IPS DF 4.7 (cell line): ENCODE measurements around the gene DPM2.

Experiments
- DNase-seq: peaks from one replicate; pipeline ENCODE4 v3.0.0-alpha.2; 2013; ENCODE audit warnings: low spot score; ENCODE audit errors: extremely low read depth

DPM2 gene

DNA sequence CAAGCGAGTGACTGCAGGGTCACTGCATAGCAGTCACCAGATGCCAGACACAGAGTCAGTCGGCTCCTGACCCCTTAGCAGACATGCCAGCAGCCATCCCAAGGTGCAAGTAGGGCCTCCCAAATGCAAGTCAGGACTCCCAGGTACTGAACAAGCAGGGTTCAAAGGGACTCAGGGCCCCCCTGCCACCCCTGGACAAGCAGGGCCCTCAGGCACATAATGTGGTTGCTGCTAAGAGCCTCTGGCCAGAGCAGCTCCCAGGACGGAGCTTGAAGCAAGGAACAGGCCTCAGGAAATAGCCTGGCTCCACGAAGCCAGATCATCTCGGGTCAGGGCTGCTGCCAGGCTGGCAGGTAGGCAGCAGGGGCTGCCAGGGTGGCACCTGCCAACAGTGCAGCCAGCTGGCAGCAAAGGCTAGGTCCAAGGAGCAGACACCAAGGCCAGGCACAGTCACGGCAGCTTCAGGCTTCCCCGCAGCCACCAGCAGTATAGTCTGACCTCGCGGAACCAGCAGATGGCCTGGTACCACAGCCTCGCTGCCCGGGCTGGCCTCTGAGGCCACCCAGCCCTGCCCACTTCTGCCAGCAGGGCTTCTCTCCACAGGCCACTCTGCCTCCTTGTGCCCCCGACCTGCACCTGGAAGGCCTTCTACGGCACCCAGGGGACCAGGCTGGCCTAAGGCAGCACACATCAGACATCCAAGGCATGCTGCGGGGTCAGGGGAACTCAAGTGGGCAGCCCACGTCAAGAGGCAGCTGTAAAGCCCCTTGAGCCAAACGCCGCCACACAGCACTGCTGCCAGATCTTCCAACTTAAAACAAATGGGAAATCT is 35.7 kb upstream of the DPM2 start:
- DNase-seq = no peak

DNA sequence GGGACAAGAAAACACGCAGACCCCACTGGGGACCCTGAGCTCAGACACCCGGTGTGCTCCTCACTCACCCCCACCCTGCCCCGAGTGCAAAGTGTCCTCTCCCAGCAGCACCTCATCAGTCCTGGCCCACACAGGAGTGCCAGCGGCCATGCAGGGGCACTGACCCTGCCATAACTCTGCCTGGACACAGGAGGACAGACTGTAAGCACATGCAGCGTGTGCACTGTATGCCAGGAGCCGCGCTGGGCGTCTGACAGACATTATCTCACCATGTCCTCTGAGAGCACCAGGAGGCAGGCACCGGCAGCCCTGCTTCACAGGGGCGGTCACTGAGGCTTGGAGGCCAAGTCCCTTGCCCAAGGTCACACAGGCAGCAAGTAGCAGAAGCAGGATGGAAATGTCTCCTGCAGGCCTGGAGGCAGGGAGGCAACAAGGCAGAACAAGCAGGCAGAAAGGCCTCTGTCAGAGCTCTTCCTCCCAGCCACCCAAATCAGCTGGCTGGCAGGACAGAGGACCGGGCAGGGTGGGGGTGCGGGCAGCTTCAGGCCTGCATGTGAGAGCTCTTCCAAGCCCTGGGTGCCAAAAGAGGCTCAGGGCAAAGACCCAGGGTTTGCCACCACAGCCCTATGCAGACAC is 34.7 kb upstream of the DPM2 start:
- DNase-seq = no peak

- no peak for DNase-seq
These were observed 33.9 kb upstream of the DPM2 start for GRCh38 chr9:127971357-127972235.

- DNase-seq = no peak
These were observed 33.0 kb upstream of the DPM2 start for GRCh38 chr9:127970401-127971313.

DNA sequence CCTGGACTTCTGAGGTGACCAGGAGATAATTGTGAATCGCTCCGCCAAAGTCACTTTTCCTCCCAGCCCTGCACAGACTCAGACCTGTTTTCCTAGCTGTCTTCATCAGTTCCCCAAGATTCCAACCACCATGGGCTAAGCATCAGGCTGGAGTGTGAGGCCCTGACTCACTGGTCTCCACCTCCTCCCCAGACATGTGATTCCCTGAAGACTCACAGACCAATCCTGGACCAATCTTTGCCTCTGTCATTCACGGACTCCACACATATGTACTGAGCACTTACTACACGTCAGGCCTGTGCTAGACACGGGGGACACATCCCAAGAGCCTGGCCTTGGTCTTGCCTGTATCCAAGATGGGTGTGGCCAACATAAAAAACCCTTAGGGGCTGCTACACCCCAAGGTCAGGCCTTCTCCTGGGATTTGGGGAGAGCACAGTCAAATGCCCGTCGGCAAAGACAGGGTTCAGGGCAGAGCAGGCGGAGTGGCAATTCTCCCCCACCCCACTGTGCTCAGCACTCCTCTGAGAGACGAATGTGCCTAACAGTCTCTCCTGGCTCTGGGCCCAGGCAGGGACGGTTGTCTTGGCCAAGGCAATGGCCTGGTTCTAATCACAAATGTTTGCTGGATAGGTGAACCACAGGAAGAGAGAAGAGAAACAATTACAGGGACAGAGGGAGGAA is 31.2 kb upstream of the DPM2 start:
- no peak for DNase-seq

GRCh38 chr9:127968042-127968441 is 30.4 kb upstream of the DPM2 start:
- no peak for DNase-seq

DNA sequence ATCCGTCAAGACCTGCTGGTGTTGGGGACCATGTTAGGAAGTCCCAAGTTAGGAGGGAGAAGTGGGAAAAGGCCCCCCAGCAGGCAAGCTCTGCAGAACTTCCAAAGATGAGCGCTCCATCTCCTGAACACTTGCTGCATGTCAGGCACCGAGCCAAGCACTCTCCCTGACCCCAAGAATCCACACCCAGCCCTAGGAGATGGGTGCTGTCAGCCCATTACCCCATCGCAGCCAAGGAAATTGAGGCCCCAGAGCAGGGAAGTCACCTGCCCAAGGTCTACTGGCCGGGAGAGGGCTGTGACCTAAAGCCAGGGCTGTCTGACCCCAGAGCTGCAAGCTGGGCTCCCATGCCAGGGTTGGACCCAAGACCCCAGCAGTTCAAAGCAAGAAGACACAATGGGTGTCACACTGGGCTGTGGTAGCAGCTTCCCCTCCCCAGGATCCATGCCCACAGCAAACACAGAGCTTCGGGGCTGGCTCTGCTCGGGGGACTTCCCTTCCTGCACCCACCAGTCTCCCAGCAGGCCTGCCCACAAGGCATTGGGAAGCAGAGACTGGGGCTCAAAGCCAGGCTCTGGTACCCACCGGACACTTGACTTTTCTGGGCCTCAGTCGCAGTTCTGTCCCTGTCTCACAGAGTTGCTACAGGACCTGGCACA is 29.6 kb upstream of the DPM2 start:
- no peak for DNase-seq

GRCh38 chr9:127966416-127967150 is 28.9 kb upstream of the DPM2 start:
- DNase-seq = no peak

DNA sequence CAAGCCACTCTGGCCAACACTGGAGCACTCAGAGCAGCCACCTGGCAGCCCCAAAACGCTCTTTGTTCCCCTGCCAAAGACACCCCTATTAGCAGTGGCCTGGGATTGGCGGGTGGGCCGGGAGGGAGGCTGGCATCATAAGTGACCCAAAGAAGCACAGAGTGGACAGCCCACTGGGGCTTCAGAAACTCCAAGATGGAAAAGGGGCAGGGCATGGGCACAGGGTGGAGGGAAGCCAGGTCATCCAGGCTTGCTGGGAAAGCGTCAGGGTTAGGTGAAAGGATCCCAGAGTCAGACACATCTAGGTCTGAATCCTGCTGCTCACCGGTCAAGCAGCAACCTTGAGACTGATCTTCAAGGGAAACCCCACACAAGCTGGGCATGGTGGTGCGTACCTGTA is 28.3 kb upstream of the DPM2 start:
- no peak for DNase-seq

DNA sequence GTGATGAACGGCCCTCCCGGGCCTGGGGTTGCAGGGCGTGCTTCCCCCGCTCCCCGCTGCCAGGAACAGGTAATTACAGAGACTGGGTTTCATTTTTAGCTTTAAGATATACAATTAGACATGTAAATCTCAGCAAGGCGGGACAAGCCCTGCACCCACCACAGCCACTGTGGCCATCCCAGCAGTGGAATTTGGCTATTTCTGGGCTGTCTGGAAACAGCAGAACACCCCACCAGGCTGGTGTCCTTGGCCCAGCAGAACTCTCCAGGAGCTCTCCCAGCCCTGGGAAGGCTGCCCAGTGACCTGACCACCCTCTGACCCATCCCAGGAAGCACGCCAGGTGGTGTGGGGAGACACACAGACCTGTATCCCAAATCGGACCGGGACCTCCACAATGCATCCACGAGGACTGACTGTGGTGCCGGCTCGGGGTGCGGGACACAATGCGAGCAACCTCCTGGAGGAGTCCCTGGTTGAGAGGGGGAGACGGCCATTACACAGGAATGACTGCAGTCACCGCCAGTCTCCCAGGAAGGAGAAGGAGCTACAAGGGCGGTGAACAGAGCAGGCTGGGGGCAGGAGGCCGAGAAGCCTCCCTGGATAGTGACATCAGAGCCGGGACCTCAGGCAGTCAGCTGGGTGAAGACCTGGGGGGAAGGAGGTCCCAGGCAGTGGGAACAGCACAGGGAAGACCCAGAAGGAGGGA is 25.9 kb upstream of the DPM2 start:
- no peak for DNase-seq

GRCh38 chr9:127963041-127963358 is 25.3 kb upstream of the DPM2 start:
- no peak for DNase-seq

DNA sequence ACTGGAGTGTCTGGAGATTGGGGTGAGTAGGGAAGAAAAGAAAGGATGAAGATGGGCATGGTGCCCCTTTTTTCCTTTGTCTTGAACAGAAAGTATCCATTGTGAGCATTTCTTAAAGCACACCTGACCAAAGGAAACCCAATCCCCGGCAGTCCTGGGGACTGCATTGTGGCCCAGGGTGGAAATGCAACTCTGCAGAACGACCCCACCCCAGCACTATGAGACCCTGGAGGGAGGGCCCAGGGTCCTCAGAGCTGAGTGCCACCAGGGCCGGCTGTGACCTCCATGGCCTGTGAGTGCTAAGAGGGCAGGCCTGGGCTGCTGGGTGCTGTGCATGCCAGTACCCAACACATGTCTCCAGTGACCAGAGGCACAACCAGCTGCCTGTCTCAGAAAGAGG is 24.6 kb upstream of the DPM2 start:
- DNase-seq = no peak

DNA sequence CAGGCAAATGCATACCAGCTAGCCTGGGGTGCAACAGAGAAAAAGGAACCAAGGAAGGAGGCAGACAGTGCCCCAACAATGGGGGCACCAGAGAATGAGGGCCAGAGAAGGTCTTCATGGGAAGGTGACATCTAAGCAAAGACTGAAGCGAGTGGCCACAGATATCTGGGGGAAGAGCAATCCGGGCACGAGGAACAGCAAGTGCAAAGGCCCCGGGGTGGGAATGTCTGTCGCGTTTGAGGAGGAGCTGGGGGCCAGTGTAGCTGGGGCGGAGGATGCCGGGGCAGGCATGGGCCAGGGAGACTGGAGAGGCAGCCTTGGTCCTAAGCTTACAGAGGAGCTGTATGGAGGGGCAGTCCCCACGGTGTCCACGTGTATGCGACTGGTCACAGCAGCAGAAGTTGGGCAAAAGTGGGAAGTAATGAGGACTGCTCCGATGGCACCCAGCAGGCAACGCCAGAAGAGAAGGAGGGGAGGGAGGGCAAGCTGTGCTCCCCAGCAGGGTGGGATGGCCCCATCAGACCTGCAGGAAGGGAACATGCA is 24.0 kb upstream of the DPM2 start:
- DNase-seq = no peak

DNA sequence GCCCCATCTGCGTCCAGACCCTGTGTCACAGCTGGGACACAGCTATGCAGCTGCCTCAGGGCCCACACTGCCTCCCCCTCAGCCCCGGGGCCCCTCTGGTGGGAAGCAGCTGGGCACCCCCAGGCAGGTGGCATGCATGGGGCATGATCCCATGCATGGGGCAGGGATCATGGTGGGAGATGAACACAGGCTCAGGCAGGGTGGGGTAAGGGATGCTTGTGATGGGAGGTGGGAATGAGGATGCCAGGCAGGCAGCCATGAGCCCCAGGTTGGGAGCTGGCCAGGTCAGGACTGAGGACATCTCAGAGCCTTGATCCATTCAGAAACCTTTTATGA is 23.5 kb upstream of the DPM2 start:
- no peak for DNase-seq

GRCh38 chr9:127960410-127961154 is 22.9 kb upstream of the DPM2 start:
- no peak for DNase-seq

GRCh38 chr9:127959841-127960409 is 22.3 kb upstream of the DPM2 start:
- DNase-seq = no peak

DNA sequence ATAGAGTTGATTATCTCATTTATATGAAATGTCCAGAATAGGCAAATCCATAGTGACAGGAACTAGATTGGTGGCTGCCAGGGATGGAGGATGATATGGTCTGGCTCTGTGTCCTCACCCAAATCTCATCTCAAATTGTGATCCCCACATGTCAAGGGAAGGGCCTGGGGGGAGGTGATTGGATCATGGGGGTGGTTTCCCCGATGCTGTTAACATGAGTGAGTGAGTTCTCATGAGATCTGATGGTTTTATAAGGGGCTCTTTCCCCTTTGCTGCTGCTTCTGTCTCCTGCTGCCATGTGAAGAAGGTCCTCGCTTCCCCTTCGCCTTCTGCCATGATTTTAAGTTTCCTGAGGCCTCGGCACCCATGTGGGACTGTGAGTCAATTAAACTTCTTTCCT is 21.7 kb upstream of the DPM2 start:
- DNase-seq = no peak

DNA sequence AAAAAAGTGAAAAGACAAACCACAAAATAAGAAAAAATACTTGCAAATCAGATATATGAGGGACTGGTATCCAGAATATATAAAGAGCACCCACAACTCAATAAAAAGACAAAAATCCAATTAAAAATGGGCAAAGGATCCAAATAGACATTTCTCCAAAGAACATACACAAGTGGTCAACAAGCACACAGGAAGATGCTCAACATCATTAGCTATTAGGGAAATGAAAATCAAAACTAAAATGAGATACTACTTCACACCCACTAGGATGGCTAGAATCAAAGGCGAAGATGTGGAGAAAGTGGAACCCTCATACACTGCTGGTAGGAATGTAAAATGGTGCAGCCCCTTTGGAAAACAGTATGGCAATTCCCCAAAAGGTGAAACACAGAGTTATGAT is 21.1 kb upstream of the DPM2 start:
- no peak for DNase-seq
